ENCODE results near the gene ADPGK.
"Not testable (repeated sequence)": the region's sequence is repeated elsewhere in the genome, so short reads cannot be mapped to it uniquely, and the experiment has no call there.

ADPGK gene

GRCh38 chr15:72783640-72784455, at the start of gene ADPGK:
Gene ADPGK (minus strand): TSS chr15:72783758. CDS start chr15:72783691, 67 bp downstream.
- peak; percentile 70 for FAIRE-seq

GRCh38 chr15:72827226-72827625, 43.7 kb upstream of the ADPGK start:
- no peak for FAIRE-seq

- no peak for FAIRE-seq
Measured at GRCh38 chr15:72826611-72827010, 43.1 kb upstream of the ADPGK start.

GRCh38 chr15:72825829-72826228, 42.3 kb upstream of the ADPGK start:
- no peak for FAIRE-seq

- FAIRE-seq, result no peak
Measured at GRCh38 chr15:72824781-72825180, 41.2 kb upstream of the ADPGK start.

GRCh38 chr15:72824112-72824511, 40.6 kb upstream of the ADPGK start:
- FAIRE-seq, result no peak

- no peak for FAIRE-seq
Measured at GRCh38 chr15:72820278-72820677, 36.7 kb upstream of the ADPGK start.

- FAIRE-seq, result no peak
Measured at GRCh38 chr15:72818632-72819031, 35.1 kb upstream of the ADPGK start.

- no peak for FAIRE-seq
Measured at GRCh38 chr15:72813345-72814004, 29.9 kb upstream of the ADPGK start.

- no peak for FAIRE-seq
Measured at GRCh38 chr15:72809329-72809728, 25.8 kb upstream of the ADPGK start.

- FAIRE-seq, result not testable (repeated sequence)
Measured at GRCh38 chr15:72807346-72807745, 23.8 kb upstream of the ADPGK start.

- no peak for FAIRE-seq
Measured at GRCh38 chr15:72803006-72803405, 19.4 kb upstream of the ADPGK start.

GRCh38 chr15:72801590-72802325, 18.2 kb upstream of the ADPGK start:
- FAIRE-seq, result no peak

- no peak for FAIRE-seq
Measured at GRCh38 chr15:72800833-72801481, 17.4 kb upstream of the ADPGK start.

- FAIRE-seq, result no peak
Measured at GRCh38 chr15:72797834-72798233, 14.3 kb upstream of the ADPGK start.

GRCh38 chr15:72797338-72797689, 13.8 kb upstream of the ADPGK start:
- no peak for FAIRE-seq

- no peak for FAIRE-seq
Measured at GRCh38 chr15:72796515-72797337, 13.2 kb upstream of the ADPGK start.

GRCh38 chr15:72796210-72796514, 12.6 kb upstream of the ADPGK start:
- no peak for FAIRE-seq

GRCh38 chr15:72793766-72794660, 10.5 kb upstream of the ADPGK start:
- FAIRE-seq, result no peak

GRCh38 chr15:72792431-72792830, 8.9 kb upstream of the ADPGK start:
- FAIRE-seq, result no peak

- FAIRE-seq, result no peak
Measured at GRCh38 chr15:72790302-72790910, 6.8 kb upstream of the ADPGK start.
